ENCODE results near the gene POLN.

Gene POLN

GRCh38 chr4:2154215-2154740 is 87.6 kb downstream of the POLN start:
- no peak for DNase-seq

- DNase-seq, result no peak
Observed at GRCh38 chr4:2151544-2151943, 90.4 kb downstream of the POLN start.

- no peak for DNase-seq
Observed at GRCh38 chr4:2150076-2150475, 91.8 kb downstream of the POLN start.

GRCh38 chr4:2142630-2143427 is 99.1 kb downstream of the POLN start:
- no peak for DNase-seq

- peak; percentile 2 for DNase-seq
Observed at GRCh38 chr4:2141762-2142451, 100.0 kb downstream of the POLN start.

- no peak for DNase-seq
Observed at GRCh38 chr4:2141022-2141761, 100.7 kb downstream of the POLN start.

GRCh38 chr4:2138846-2139500 is 102.9 kb downstream of the POLN start:
- peak; percentile 12 for DNase-seq

- no peak for DNase-seq
Observed at GRCh38 chr4:2136726-2137125, 105.2 kb downstream of the POLN start.

- DNase-seq, result peak; percentile 13
Observed at GRCh38 chr4:2135083-2135482, 106.8 kb downstream of the POLN start.

GRCh38 chr4:2132438-2132837 is 109.5 kb downstream of the POLN start:
- no peak for DNase-seq

GRCh38 chr4:2127609-2128332 is 114.2 kb downstream of the POLN start:
- no peak for DNase-seq

GRCh38 chr4:2126309-2127043 is 115.4 kb downstream of the POLN start:
- DNase-seq, result no peak

GRCh38 chr4:2125831-2126230 is 116.1 kb downstream of the POLN start:
- DNase-seq, result no peak

- no peak for DNase-seq
Observed at GRCh38 chr4:2125023-2125422, 116.9 kb downstream of the POLN start.

GRCh38 chr4:2116687-2117400 is 125.1 kb downstream of the POLN start:
- DNase-seq, result no peak

- no peak for DNase-seq
Observed at GRCh38 chr4:2105559-2105958, 136.4 kb downstream of the POLN start.

GRCh38 chr4:2104556-2105345 is 137.2 kb downstream of the POLN start:
- DNase-seq, result no peak

- no peak for DNase-seq
Observed at GRCh38 chr4:2103843-2104547, 137.9 kb downstream of the POLN start.

GRCh38 chr4:2103127-2103842 is 138.6 kb downstream of the POLN start:
- no peak for DNase-seq
